HL-60 (cell line): ENCODE measurements around the gene FOXP1.

Source experiments
- DNase-seq, 2 experiments: peaks; one replicate each; pipeline ENCODE4 v3.0.0-alpha.2; 2010 to 2020; ENCODE audit warnings: low read depth in 1 of 2, low spot score in 1 of 2
- H3K27ac ChIP-seq: fragments of 250-450 bp; sonication (Bioruptor Pico); replicated peaks from 2 replicates; pipeline ENCODE4 v1.5.1; 2020; ENCODE audit warnings: mild to moderate bottlenecking, moderate library complexity
- H3K27me3 ChIP-seq: fragments of 250-450 bp; sonication (Bioruptor Pico); 2 replicates; pipeline ENCODE4 v1.5.1; 2021; ENCODE audit warnings: mild to moderate bottlenecking, moderate library complexity; ENCODE audit not compliant: insufficient read depth, poor library complexity, severe bottlenecking
- H3K4me3 ChIP-seq: replicated peaks from 2 replicates; pipeline ENCODE4 v1.5.1; 2011; ENCODE audit warnings: mild to moderate bottlenecking, control low read depth, low read length; ENCODE audit not compliant: insufficient read depth
- CTCF ChIP-seq: IDR thresholded peaks from one replicate; pipeline ENCODE4 v1.5.1; 2011; ENCODE audit warnings: low read length, control low read depth, inconsistent platforms; ENCODE audit not compliant: insufficient read depth
- GABPA ChIP-seq: IDR thresholded peaks from 2 replicates; pipeline ENCODE4 v1.6.1; 2012; ENCODE audit warnings: low read depth
- POLR2AphosphoS5 ChIP-seq: IDR thresholded peaks from 2 replicates; pipeline ENCODE4 v1.6.1; 2012; ENCODE audit warnings: low read depth
- REST ChIP-seq: IDR thresholded peaks from 2 replicates; pipeline ENCODE4 v1.6.1; 2012; ENCODE audit warnings: low read depth; ENCODE audit not compliant: insufficient replicate concordance
- SPI1 ChIP-seq: IDR thresholded peaks from 2 replicates; pipeline ENCODE4 v1.6.1; 2012; ENCODE audit warnings: low read depth, mild to moderate bottlenecking, borderline replicate concordance

FOXP1 gene

GRCh38 chr3:71050538-71051258 is 532.8 kb downstream of the FOXP1 start:
- Histone ChIP-seq H3K4me3 (no peak overlapping the region), H3K27ac (no peak overlapping the region), H3K27me3 (no peaks in the 10 kb centered on the region)
- TF ChIP-seq SPI1 (no peak), GABPA (no peak), POLR2AphosphoS5 (no peak), CTCF (no peak), REST (no peak)
- DNase-seq: no peak

- Histone ChIP-seq H3K27me3 (no peaks in the 10 kb centered on the region), H3K27ac (no peak overlapping the region), H3K4me3 (no peak overlapping the region)
- TF ChIP-seq REST (no peak), GABPA (no peak), SPI1 (no peak), POLR2AphosphoS5 (no peak), CTCF (no peak)
- no peak for DNase-seq
These were observed 533.4 kb downstream of the FOXP1 start for GRCh38 chr3:71050166-71050537.

- no peak overlapping the region for H3K4me3 ChIP-seq
- no peak for DNase-seq
- TF ChIP-seq CTCF (no peak), REST (no peak), POLR2AphosphoS5 (no peak), GABPA (no peak), SPI1 (no peak)
- no peaks in the 10 kb centered on the region for H3K27me3 ChIP-seq
- no peak overlapping the region for H3K27ac ChIP-seq
These were observed 534.6 kb downstream of the FOXP1 start for GRCh38 chr3:71048948-71049347.
